GM21619 (cell line): ENCODE measurements around the gene FGF19.
"Not testable (repeated sequence)": the region's sequence is repeated elsewhere in the genome, so short reads cannot be mapped to it uniquely, and the experiment has no call there.

Experiments used
- ATAC-seq: cut with Tn5 transposase; IDR thresholded peaks from one replicate; pipeline ENCODE4 v1.9.1; 2021; ENCODE audit not compliant: unreplicated experiment

Gene FGF19

GRCh38 chr11:69696749-69697468, 6.9 kb downstream of the FGF19 start:
- ATAC-seq: no peak

GRCh38 chr11:69695995-69696394, 7.8 kb downstream of the FGF19 start:
- not testable (repeated sequence) for ATAC-seq

GRCh38 chr11:69695581-69695980, 8.2 kb downstream of the FGF19 start:
- no peak for ATAC-seq

GRCh38 chr11:69694781-69695180, 9.0 kb downstream of the FGF19 start:
- ATAC-seq: no peak

GRCh38 chr11:69692422-69692821, 11.4 kb downstream of the FGF19 start:
- no peak for ATAC-seq

GRCh38 chr11:69691463-69691862, 12.4 kb downstream of the FGF19 start:
- no peak for ATAC-seq

- ATAC-seq: no peak
These were observed 14.1 kb downstream of the FGF19 start for GRCh38 chr11:69689484-69690319.

- ATAC-seq: not testable (repeated sequence)
These were observed 15.7 kb downstream of the FGF19 start for GRCh38 chr11:69687969-69688771.

GRCh38 chr11:69686856-69687255, 17.0 kb downstream of the FGF19 start:
- ATAC-seq: no peak

GRCh38 chr11:69686452-69686851, 17.4 kb downstream of the FGF19 start:
- no peak for ATAC-seq

- no peak for ATAC-seq
These were observed 18.5 kb downstream of the FGF19 start for GRCh38 chr11:69685348-69685747.

GRCh38 chr11:69684651-69685050, 19.2 kb downstream of the FGF19 start:
- ATAC-seq: no peak

GRCh38 chr11:69683764-69684333, 20.0 kb downstream of the FGF19 start:
- no peak for ATAC-seq

GRCh38 chr11:69682681-69683326, 21.0 kb downstream of the FGF19 start:
- no peak for ATAC-seq

GRCh38 chr11:69682221-69682620, 21.6 kb downstream of the FGF19 start:
- ATAC-seq: no peak

GRCh38 chr11:69680688-69681087, 23.1 kb downstream of the FGF19 start:
- no peak for ATAC-seq

GRCh38 chr11:69677749-69678148, 26.1 kb downstream of the FGF19 start:
- no peak for ATAC-seq

GRCh38 chr11:69674886-69675714, 28.7 kb downstream of the FGF19 start, which contains the start of gene LTO1:
LTO1 (minus strand) TSS chr11:69675353; CDS start chr11:69675239, 114 bp downstream.
- peak; percentile 84 for ATAC-seq

- ATAC-seq: no peak
These were observed 29.4 kb downstream of the FGF19 start for GRCh38 chr11:69674267-69674885.
